Omental fat pad (tissue), 4 donors: Measurements from ENCODE around the gene UTP14A. TPM values are rescaled to one million over a fixed set of nuclear protein-coding genes. Genes with fewer than 3 reads are reported as not detected.

ENCODE experiments used
- ATAC-seq: fragments of 150-250 bp; one replicate; pipeline ENCODE4 v1.9.1; 2016; ENCODE audit warnings: mild to moderate bottlenecking, moderate library complexity; ENCODE audit not compliant: low FRiP score
- DNase-seq: peaks from one replicate; pipeline ENCODE4 v3.0.0-alpha.2; 2019; ENCODE audit warnings: low spot score
- total RNA-seq, 4 donors: library from RNA; depleted of rRNA; stranded (reverse); fragments of >200 nt; gene quantifications; one replicate each; pipeline ENCODE4 v1.1.0, GENCODE V29; 2016
- TF ChIP-seq, protein P1 (sequence below), 3 donors: fragments of 450-650 bp; IDR thresholded peaks; one replicate each; pipeline ENCODE4 v1.5.1; 2016 to 2017; ENCODE audit warnings: antibody characterized with exemption in 3 of 3, mild to moderate bottlenecking in 3 of 3, moderate library complexity in 2 of 3

The UTP14A gene
- total RNA-seq, 4 donors from 2014 or later: 12.5 to 31.6 (median 16.2) TPM

DNA sequence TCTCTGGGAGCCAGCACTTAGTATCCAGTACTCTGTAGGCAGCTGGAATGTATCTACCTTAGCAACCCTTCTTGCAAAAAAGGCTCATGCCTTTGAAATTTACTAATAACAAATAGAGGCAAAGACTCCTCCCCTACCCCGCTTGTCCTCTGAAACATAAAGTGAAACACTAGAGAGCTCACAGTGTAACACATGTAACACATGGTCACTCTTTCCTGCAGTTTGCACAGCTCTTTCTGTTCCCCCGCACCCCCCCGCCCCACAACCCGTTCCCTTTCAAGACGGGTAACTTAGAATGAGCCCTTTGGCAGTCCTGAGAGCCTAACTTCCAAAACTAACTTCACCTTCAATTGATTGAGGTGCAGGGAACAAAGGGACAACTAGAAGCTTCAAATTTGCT lies 70.5 kb downstream of the UTP14A start:
- DNase-seq (no peak), ATAC-seq (no peak)
- TF ChIP-seq, protein P1, sequence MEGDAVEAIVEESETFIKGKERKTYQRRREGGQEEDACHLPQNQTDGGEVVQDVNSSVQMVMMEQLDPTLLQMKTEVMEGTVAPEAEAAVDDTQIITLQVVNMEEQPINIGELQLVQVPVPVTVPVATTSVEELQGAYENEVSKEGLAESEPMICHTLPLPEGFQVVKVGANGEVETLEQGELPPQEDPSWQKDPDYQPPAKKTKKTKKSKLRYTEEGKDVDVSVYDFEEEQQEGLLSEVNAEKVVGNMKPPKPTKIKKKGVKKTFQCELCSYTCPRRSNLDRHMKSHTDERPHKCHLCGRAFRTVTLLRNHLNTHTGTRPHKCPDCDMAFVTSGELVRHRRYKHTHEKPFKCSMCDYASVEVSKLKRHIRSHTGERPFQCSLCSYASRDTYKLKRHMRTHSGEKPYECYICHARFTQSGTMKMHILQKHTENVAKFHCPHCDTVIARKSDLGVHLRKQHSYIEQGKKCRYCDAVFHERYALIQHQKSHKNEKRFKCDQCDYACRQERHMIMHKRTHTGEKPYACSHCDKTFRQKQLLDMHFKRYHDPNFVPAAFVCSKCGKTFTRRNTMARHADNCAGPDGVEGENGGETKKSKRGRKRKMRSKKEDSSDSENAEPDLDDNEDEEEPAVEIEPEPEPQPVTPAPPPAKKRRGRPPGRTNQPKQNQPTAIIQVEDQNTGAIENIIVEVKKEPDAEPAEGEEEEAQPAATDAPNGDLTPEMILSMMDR (IDR thresholded peaks at IDR 0.05): no peak

Other genes with a start within 250 kb of the UTP14A start
- 1 to 10 TPM; 2.4 to 7.8 (median 5.3) TPM for gene XPNPEP2, start 167.2 kb upstream of the UTP14A start, total RNA-seq
- gene SASH3, start 126.2 kb upstream of the UTP14A start, total RNA-seq: 10 to 100 TPM in 3 of 4 donors, 1 to 10 TPM in 1; 9.4 to 26.7 (median 20.6) TPM
- gene ZDHHC9, start 62.3 kb upstream of the UTP14A start, total RNA-seq: 10 to 100 TPM; 29.9 to 58.7 (median 45.2) TPM
- 1 to 10 TPM; 4.9 to 8.0 (median 5.2) TPM for gene BCORL1, start 76.5 kb downstream of the UTP14A start, total RNA-seq
- gene ELF4, start 204.3 kb downstream of the UTP14A start, total RNA-seq: 10 to 100 TPM; 10.8 to 30.5 (median 15.0) TPM